Measurements from ENCODE around the gene SUGCT. TPM values are rescaled to one million over a fixed set of nuclear protein-coding genes. Genes with fewer than 3 reads are reported as not detected.

Gene SUGCT
- total and polyA plus RNA-seq, 10 donors: 1.4 to 13.6 (median 2.5) TPM

GRCh38 chr7:40796723-40797122, 661.9 kb downstream of the SUGCT start:
- intact Hi-C loops (cut with DNase I; ENCODE audit: low total_unique reads): no loop called here
- Histone ChIP-seq H3K27ac (no peak overlapping the region), H3K4me1 (no peaks in the 10 kb centered on the region), H3K36me3 (no peaks in the 10 kb centered on the region), H3K4me3 (no peak overlapping the region), H3K9me3 (no peaks in the 10 kb centered on the region), H3K27me3 (replicated peaks in 1 of 7) (no peaks in the 10 kb centered on the region)
- 70 to 82% (median 76%) methylated on average over 1 of the region's 1 CpG for WGBS, 5 donors
- no peak for TF ChIP-seq CTCF (IDR thresholded peaks at IDR 0.05 in 8 of 11, conservative IDR thresholded peaks at IDR 0.05 in 3 of 11)
- TF ChIP-seq POLR2AphosphoS5 (IDR thresholded peaks at IDR 0.05): no peak
- no peak for TF ChIP-seq POLR2A (IDR thresholded peaks at IDR 0.05)
- no peak for DNase-seq

GRCh38 chr7:40798613-40799012, 663.8 kb downstream of the SUGCT start:
- Histone ChIP-seq H3K9me3 (no peaks in the 10 kb centered on the region), H3K4me1 (no peaks in the 10 kb centered on the region), H3K27me3 (replicated peaks in 1 of 7) (no peaks in the 10 kb centered on the region), H3K36me3 (no peaks in the 10 kb centered on the region), H3K27ac (no peak overlapping the region), H3K4me3 (no peak overlapping the region)
- DNase-seq: no peak
- TF ChIP-seq CTCF (IDR thresholded peaks at IDR 0.05 in 8 of 11, conservative IDR thresholded peaks at IDR 0.05 in 3 of 11) (no peak), POLR2A (IDR thresholded peaks at IDR 0.05) (no peak), POLR2AphosphoS5 (IDR thresholded peaks at IDR 0.05) (no peak)
- 88 to 99% (median 91%) methylated on average over 2 of the region's 2 CpGs for WGBS, 5 donors
- intact Hi-C loops (cut with DNase I; ENCODE audit: low total_unique reads): no loop called here

- Histone ChIP-seq H3K27ac (no peak overlapping the region), H3K4me3 (no peak overlapping the region), H3K36me3 (no peaks in the 10 kb centered on the region), H3K4me1 (no peaks in the 10 kb centered on the region), H3K27me3 (replicated peaks in 1 of 7) (no peaks in the 10 kb centered on the region), H3K9me3 (no peaks in the 10 kb centered on the region)
- 73 to 86% (median 79%) methylated on average over 8 of the region's 8 CpGs for WGBS, 5 donors
- DNase-seq: no peak
- intact Hi-C loops (cut with DNase I; ENCODE audit: low total_unique reads): no loop called here
- no peak for TF ChIP-seq POLR2AphosphoS5 (IDR thresholded peaks at IDR 0.05)
- TF ChIP-seq POLR2A (IDR thresholded peaks at IDR 0.05): no peak
- TF ChIP-seq CTCF (IDR thresholded peaks at IDR 0.05 in 8 of 11, conservative IDR thresholded peaks at IDR 0.05 in 3 of 11): no peak
Measured at GRCh38 chr7:40799493-40800403, 664.9 kb downstream of the SUGCT start.

- intact Hi-C loops (cut with DNase I; ENCODE audit: low total_unique reads): no loop called here
- TF ChIP-seq CTCF (IDR thresholded peaks at IDR 0.05 in 8 of 11, conservative IDR thresholded peaks at IDR 0.05 in 3 of 11) (no peak), POLR2AphosphoS5 (IDR thresholded peaks at IDR 0.05) (no peak), POLR2A (IDR thresholded peaks at IDR 0.05) (no peak)
- no peak for DNase-seq
Measured at GRCh38 chr7:40800771-40801170, 666.0 kb downstream of the SUGCT start.

More at GRCh38 chr7:40800771-40801170, 666.0 kb downstream of the SUGCT start:
- H3K27ac ChIP-seq: no peak overlapping the region
- H3K9me3 ChIP-seq: no peaks in the 10 kb centered on the region
- H3K27me3 ChIP-seq (replicated peaks in 1 of 7): no peaks in the 10 kb centered on the region
- no peaks in the 10 kb centered on the region for H3K4me1 ChIP-seq
- H3K4me3 ChIP-seq: no peak overlapping the region
- H3K36me3 ChIP-seq: no peaks in the 10 kb centered on the region
